Middle frontal gyrus (tissue), 1 donor: ENCODE data around the gene CES4A.
A peak's percentile ranks its signal among the peaks of the same experiment; 100 is the strongest.
"Not testable (repeated sequence)": the region's sequence is repeated elsewhere in the genome, so short reads cannot be mapped to it uniquely, and the experiment has no call there.

Experiments used
- DNase-seq: peaks from one replicate; pipeline ENCODE4 v3.0.0-alpha.2; 2015; ENCODE audit warnings: low spot score; ENCODE audit errors: extremely low spot score

CES4A gene

GRCh38 chr16:66955363-66956153 lies 32.8 kb upstream of the CES4A start:
- DNase-seq, result not testable (repeated sequence)

DNA sequence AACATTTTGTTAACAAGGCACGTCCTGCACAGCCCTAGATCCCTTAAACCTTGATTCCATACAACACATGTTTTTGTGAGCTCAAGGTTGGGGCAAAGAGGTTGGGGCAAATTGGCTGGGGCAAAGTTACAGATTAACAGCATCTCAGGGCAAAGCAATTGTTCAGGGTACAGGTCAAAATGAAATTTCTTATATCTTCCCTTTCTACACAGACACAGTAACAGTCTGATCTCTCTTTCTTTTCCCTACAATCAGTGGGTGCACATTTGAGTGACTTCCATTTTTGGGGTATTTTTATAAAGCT lies 32.3 kb upstream of the CES4A start:
- not testable (repeated sequence) for DNase-seq

DNA sequence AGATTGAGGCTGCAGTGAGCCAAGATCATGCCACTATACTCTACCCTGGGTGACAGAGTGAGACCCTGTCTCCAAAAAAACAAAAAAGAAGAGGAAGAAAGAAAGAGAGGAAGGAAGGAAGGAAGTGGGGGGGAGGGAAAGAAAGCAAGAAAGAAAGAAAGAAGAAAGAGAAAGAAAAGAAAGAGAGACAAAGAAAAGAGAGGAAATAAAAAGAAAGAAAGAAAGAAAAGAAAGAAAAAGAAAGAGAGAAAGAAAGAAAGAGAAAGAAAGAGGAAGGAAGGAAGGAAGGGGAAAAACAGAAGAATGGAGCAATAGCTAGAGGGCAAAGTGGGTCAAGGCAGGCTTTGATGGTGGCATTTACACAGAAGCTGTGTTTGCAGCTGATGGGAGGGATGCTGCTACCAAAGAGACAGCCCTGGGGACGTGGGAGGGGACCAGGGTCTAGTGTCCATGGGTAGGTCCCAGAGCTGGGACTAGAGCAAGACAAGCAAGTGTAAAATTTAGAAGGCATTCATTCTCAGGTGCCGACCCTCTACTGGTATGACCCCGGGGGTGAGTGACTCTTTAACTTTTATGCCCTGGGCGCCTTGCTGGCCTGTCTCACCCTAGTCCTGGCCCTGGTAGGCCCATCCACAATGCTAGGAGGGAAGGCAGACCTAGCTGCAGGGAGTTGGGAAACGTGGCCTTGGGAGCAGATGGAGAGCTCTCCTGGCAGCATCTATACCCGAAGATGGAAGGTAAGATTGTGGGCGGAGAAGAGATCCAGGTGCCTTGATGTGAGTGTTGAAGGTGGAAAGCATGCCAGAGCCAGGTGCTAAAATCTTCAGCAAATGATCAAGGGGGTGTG lies 29.3 kb upstream of the CES4A start:
- DNase-seq, result no peak

DNA sequence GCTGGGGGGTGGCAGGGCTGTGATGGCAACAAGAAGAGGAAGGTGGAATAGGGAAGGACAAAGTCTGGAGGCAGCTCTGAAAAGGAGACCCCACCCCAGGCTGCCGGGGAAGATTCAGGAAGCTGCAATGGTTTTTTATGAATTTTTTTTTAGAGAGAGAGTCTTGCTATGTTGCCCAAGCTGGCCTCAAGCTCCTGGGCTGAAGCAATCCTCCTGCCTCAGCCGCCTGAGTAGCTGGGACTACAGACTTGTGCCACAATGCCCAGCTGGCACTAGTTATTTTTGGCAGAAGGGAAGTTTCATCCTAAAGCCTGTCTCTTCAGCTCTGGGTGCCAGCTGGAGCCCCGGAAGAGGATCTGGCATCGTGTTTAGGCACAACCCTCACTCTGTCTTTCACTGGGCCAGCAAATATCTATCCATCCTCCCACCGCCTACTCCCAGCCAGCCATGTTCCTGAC lies 28.7 kb upstream of the CES4A start:
- peak; percentile 16 for DNase-seq

GRCh38 chr16:66960270-66960669 lies 28.1 kb upstream of the CES4A start:
- DNase-seq, result no peak

DNA sequence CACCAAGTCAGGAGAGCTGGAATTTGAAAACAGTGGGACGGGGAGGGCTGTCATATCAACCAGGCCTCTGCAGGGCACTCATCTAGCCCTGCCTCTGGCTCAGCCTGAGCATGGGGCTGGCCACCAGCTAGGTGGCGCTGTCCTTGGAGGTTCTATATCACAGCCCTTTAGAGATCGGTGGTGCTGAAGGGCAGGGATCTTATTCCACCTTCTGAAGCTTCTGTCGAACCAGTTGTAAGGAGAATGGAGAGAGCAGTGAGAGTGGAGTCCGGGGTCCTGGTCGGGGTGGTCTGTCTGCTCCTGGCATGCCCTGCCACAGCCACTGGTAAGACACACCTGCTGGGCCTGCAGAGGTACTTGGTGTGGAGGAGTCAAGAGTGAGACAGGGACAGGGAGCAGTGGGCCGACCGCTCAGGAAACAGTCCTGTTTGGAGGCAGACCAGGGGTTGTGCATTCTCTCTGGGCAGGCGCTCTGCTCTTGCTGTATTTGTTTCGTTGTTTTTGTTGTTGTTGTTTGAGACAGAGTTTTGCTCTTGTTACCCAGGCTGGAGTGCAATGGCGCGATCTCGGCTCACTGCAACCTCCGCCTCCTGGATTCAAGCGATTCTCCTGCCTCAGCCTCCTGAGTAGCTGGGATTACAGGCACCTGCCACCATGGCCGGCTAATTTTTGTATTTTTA lies 27.2 kb upstream of the CES4A start, which contains the start of gene CES3:
TSS of gene CES3 (plus strand) at position 202 of the 680 bp plus-strand sequence. CDS start at position 244, 42 bp downstream.
- DNase-seq, result no peak

GRCh38 chr16:66961914-66962313 lies 26.5 kb upstream of the CES4A start:
- no peak for DNase-seq

GRCh38 chr16:66964049-66964448 lies 24.3 kb upstream of the CES4A start:
- DNase-seq, result no peak

- no peak for DNase-seq
These were observed 19.5 kb upstream of the CES4A start for GRCh38 chr16:66968847-66969246.

DNA sequence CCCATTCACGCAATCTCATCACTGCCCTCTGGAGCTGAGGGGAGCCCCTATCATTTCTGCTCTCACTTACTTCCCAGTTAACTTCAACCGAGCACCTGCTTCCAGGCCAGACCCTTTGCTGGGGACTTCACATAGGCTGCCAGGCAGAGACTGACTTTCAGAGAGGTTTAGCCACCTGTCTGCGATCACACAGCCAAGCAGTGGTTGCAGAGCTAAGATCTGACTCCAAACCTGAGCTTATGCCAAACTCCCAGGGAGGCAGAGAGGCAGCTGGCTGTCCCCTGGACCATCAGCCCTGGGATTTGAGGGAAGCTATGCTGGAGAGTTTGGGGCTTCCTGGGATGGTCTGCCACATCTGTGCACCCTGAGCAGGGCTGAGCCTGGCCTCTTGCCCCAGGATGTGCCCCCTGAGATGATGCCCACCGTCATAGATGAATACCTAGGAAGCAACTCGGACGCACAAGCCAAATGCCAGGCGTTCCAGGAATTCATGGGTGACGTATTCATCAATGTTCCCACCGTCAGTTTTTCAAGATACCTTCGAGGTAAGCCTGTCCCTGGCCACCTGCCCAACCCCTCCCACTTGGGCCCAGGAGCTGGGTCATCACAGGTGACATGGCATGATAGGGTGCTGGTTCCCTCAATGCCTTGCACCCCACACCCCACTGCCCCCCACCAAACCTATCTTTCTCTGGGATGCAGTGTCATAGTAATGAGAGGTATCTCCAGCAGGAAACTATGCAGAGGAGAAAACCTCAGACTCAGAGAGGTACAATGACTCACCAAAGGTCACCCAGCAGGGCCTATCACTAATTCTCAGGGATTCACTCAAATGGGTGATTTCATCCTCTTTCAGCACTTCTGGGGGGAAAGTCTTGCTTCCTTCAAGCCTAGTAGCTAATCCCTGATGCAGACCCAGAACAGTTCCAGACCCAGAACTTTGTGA lies 17.3 kb upstream of the CES4A start:
- no peak for DNase-seq

- no peak for DNase-seq
These were observed 15.4 kb upstream of the CES4A start for GRCh38 chr16:66972983-66973382.

DNA sequence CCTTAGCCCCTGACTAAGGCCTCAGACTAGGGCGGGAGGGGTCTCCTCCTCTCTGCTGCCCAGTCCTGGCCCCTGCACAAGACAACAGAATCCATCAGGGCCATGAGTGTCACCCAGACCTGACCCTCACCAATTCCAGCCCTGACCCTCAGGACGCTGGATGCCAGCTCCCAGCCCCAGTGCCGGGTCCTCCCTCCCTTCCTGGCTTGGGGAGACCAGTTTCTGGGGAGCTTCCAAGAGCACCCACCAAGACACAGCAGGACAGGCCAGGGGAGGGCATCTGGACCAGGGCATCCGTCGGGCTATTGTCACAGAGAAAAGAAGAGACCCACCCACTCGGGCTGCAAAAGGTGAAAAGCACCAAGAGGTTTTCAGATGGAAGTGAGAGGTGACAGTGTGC lies 14.7 kb upstream of the CES4A start:
- no peak for DNase-seq

DNA sequence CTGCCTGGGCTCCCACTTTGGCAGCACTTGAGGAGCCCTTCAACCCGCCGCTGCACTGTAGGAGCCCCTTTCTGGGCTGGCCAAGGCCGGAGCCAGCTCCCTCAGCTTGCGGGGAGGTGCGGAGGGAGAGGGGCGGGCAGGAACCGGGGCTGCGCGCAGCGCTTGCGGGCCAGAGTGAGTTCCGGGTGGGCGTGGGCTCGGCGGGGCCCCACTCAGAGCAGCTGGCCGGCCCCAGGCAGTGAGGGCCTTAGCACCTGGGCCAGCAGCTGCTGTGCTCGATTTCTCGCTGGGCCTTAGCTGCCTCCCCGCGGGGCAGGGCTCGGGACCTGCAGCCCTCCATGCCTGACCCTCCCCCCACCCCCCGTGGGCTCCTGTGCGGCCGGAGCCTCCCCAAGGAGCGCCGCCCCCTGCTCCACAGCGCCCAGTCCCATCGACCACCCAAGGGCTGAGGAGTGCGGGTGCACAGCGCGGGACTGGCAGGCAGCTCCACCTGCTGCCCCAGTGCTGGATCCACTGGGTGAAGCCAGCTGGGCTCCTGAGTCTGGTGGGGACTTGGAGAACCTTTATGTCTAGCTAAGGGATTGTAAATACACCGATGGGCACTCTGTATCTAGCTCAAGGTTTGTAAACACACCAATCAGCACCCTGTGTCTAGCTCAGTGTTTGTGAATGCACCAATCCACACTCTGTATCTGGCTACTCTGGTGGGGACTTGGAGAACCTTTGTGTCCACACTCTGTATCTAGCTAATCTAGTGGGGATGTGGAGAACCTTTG lies 14.0 kb upstream of the CES4A start:
- DNase-seq, result not testable (repeated sequence)

DNA sequence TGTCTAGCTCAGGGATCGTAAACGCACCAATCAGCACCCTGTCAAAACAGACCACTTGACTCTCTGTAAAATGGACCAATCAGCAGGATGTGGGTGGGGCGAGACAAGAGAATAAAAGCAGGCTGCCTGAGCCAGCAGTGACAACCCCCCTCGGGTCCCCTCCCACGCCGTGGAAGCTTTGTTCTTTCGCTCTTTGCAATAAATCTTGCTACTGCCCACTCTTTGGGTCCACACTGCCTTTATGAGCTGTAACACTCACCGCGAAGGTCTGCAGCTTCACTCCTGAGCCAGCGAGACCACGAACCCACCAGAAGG lies 13.5 kb upstream of the CES4A start:
- DNase-seq, result not testable (repeated sequence)

DNA sequence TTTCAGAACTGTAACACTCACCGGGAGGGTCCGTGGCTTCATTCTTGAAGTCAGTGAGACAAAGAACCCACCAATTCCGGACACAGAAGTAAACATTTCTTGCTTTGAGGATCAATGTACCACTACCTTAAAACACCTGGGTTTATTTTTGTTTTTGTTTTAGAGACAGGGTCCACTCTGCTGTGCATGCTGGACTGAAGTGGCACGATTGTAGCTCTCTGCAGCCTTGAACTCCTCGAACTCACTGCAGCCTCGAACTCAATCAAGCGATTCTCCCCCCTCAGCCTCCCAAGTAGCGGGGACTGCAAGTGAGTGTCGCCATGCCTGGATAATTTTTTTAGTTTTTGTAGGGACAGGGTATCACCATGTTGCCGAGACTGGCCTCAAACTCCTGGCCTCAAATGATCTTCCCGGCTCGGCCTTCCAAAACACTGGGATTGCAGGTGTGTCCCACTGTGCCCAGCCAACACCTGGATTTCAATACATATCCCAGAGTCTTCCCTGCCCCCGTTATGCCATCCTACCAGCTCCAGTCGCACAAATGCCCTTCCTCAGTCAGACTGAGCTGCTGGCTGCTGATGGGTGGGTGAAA lies 13.0 kb upstream of the CES4A start:
- DNase-seq, result no peak

DNA sequence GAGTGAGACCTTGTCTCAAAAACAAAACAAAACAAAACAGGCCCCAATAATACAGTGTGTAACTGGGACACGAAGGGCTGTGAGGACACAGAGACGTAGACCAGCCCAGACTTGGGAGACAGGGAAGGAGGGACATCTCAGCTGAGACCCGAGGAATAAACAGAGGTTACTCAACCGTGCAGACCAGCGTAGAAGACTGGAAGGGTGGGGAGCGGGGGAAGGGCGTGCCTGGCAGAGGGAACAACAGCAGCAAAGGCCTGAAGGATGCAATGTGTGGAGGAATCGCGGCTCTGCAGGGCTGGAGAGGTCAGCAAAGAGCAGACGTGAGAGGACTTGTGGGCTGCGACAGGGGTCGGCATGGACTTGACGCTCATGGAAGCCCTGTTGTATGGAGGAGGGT lies 11.6 kb upstream of the CES4A start:
- no peak for DNase-seq

DNA sequence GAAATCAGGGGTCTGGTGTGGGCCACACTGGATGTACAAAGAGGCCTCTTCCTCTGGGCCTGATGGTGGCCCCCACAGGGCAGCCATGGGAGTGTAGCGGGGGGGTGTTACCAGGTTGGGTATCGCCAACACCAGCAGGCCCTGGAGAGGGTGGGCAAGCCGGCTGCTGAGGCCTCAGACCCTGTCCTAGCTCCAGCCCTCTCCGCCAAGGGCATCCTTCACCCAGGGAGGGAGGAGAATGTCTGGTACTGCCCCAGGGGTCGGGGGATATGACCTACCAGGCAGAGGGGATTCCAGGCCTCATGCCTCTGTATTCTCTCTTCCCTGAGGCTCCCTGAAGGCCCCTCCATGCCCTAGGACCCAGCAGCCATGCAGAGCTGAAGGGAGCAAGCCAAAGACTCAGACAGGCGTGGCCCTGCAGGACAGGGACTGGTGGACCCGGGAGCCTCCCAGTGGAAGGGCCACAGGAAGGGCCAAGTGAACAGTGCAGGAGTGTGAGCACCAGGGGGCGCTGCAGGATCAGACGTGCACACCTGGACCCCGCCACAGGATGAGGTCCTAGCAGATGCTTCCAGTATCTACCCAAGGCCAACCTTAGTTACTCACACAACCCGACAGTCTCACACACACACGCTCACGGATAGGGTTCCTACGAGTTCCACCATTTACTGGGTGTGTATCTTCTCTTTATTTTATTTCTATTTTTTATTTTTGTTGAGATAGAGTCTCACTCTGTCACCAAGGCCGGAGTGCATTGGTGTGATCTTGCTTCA lies 10.9 kb upstream of the CES4A start:
- peak; percentile 61 for DNase-seq

GRCh38 chr16:66979011-66979717 lies 9.2 kb upstream of the CES4A start:
- DNase-seq, result no peak
